HG03103 (cell line): ENCODE results near the gene VSIG10L2.

Experiments
- ATAC-seq: cut with Tn5 transposase; IDR thresholded peaks from one replicate; pipeline ENCODE4 v1.9.1; 2021; ENCODE audit warnings: low read depth; ENCODE audit not compliant: unreplicated experiment

The VSIG10L2 gene

GRCh38 chr11:125946712-125947418 is 1.0 kb downstream of the VSIG10L2 start:
- no peak for ATAC-seq

- no peak for ATAC-seq
Observed at GRCh38 chr11:125947419-125948277, 1.8 kb downstream of the VSIG10L2 start.

GRCh38 chr11:125948278-125949051 is 2.6 kb downstream of the VSIG10L2 start:
- no peak for ATAC-seq

GRCh38 chr11:125949271-125950177 is 3.7 kb downstream of the VSIG10L2 start:
- ATAC-seq, result no peak

GRCh38 chr11:125950178-125950490 is 4.3 kb downstream of the VSIG10L2 start:
- ATAC-seq, result no peak

- no peak for ATAC-seq
Observed at GRCh38 chr11:125950696-125951651, 5.1 kb downstream of the VSIG10L2 start.

- no peak for ATAC-seq
Observed at GRCh38 chr11:125951731-125952130, 5.9 kb downstream of the VSIG10L2 start.

- no peak for ATAC-seq
Observed at GRCh38 chr11:125952559-125952958, 6.7 kb downstream of the VSIG10L2 start.

- ATAC-seq, result no peak
Observed at GRCh38 chr11:125952973-125953372, 7.1 kb downstream of the VSIG10L2 start.

GRCh38 chr11:125953401-125953935 is 7.6 kb downstream of the VSIG10L2 start:
- ATAC-seq, result no peak

GRCh38 chr11:125954123-125954944 is 8.5 kb downstream of the VSIG10L2 start:
- ATAC-seq, result no peak

- no peak for ATAC-seq
Observed at GRCh38 chr11:125954945-125955640, 9.2 kb downstream of the VSIG10L2 start.

GRCh38 chr11:125955856-125956255 is 10.0 kb downstream of the VSIG10L2 start:
- ATAC-seq, result no peak

GRCh38 chr11:125956391-125957134 is 10.7 kb downstream of the VSIG10L2 start:
- no peak for ATAC-seq

GRCh38 chr11:125957618-125958332 is 11.9 kb downstream of the VSIG10L2 start:
- no peak for ATAC-seq

- no peak for ATAC-seq
Observed at GRCh38 chr11:125958872-125959400, 13.1 kb downstream of the VSIG10L2 start.
